GM12874 (cell line): ENCODE measurements around the gene CACNA2D3.

Source experiments
- TF ChIP-seq, protein P1 (sequence below): IDR thresholded peaks from 2 replicates; pipeline ENCODE4 v1.5.1; 2011; ENCODE audit warnings: low read depth, mild to moderate bottlenecking, control low read depth, low read length, moderate library complexity; ENCODE audit not compliant: insufficient read depth

Gene CACNA2D3

DNA sequence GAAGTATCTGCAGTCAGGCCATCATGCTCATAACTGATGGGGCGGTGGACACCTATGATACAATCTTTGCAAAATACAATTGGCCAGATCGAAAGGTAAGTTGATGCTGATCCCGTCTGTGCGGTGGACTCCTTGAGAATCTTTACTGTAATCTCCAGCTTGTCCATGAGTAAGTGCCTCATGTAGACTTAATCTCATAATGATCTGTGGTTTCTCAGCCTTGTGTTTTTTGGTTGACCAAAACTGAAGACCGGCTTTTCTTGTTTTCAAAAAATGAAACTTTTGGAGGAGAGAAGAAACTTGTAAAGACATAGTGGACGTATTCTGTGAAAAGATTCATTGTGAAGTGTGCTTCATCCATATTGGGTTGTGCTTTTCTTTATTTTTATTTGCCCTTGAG is 519.8 kb downstream of the CACNA2D3 start:
- TF ChIP-seq, protein P1, sequence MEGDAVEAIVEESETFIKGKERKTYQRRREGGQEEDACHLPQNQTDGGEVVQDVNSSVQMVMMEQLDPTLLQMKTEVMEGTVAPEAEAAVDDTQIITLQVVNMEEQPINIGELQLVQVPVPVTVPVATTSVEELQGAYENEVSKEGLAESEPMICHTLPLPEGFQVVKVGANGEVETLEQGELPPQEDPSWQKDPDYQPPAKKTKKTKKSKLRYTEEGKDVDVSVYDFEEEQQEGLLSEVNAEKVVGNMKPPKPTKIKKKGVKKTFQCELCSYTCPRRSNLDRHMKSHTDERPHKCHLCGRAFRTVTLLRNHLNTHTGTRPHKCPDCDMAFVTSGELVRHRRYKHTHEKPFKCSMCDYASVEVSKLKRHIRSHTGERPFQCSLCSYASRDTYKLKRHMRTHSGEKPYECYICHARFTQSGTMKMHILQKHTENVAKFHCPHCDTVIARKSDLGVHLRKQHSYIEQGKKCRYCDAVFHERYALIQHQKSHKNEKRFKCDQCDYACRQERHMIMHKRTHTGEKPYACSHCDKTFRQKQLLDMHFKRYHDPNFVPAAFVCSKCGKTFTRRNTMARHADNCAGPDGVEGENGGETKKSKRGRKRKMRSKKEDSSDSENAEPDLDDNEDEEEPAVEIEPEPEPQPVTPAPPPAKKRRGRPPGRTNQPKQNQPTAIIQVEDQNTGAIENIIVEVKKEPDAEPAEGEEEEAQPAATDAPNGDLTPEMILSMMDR, result no peak

DNA sequence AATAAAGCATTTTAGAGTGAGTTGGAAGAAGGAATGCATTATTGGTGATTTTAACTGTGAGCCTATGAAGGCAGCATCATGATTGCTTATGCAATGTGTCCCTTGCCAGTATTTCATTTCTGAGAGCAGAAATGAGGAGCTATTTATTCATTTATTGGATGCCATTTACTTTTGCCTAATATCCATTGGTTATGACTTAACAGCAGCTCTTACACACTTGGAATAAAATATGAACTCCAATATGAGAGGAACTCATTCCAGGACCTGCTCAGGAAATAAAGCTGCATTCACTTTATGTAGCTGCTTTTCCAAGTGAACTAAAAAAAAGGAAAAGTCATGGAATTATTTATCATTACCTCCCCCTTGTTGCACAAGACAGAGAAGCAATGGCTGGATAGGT is 525.4 kb downstream of the CACNA2D3 start:
- TF ChIP-seq, protein P1, result no peak

DNA sequence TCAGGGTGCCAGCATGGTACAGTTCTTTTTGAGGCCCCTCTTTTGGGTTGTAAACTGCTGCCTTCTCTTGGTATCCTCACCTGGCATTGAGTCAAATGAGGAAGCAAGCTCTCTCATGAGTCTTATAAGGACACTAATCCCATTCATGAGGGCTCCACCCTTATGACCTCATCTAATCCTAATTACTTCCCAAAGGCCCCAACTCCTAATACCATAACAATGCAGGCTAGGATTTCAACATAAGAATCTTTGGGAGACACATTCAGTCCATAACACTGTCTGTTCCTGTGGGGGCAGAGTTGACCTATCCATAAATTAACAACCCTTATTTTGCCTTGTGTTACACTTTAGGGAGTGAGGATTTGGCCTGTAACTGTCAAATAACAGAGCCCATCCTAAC is 527.2 kb downstream of the CACNA2D3 start:
- TF ChIP-seq, protein P1, result no peak

DNA sequence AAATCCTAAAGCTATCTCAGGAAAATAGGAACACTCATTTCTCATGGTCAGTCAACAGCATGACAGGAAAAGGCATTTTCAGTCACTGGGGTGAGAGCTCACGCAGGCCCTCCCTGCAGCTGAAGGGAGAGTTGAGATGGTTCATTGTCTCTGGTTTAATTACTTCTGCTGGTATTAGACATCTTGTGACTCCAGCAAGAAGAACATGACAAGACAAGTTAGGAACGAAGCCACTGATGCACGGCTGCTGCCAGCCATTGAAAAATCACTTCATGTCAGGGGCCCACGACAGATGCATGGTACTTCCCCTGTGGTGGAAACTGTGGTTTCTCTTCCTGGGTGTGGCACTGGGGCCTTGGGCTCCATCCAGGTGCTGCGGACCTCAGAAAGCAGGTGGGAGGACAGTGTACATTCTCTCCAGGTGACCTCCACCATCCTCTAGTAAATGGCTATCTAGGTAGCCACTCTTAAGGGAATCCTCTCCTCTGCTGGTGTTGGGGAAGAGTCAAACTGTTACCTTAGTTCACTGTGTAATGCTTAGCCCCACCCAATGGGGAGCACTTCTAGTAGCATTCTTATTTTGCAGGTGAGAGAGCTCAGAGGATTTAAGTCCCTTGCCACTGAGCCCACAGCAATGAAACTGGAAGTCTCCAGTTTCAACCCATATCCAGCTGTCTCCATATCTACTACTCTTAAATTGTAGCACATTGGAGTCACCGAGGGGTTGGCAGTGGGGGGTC is 531.3 kb downstream of the CACNA2D3 start:
- TF ChIP-seq, protein P1, result no peak

DNA sequence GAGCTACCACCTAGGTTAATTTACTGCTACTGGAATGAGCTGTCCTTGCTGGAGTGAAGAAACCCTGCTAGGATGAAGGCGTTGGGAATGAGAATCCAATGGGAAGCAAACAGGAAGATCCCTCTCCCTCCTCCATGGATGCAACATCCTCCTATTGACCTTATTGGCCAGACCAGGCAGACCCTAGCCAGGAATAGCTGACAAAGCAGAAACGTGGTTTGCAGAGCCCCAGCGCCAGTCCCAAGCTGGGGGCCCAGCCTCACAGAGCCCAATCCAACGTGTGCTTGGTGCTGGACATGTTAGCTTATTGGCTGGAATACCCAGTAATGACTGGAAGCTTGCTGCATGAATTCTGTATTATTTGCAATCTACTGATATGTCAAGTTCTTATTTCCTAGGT is 532.4 kb downstream of the CACNA2D3 start:
- TF ChIP-seq, protein P1, result no peak

DNA sequence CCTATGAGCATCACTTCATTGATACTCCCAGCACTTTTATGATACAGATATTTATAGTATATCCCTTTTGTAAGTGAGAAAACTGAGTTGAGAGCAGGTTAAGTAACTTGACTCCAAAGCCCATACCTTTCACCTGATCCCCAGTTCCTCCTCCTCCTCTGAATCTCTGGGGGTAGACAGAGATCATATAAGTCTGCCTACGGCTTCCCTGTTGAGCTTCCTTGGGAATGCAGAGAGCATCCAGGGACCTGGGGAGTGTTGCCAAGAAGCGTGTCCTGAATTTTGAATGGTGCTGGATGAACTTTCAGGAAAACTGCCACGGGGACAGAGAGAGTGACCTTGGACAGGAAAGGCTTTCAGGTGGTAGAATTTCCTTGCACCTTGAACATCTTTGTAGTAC is 537.0 kb downstream of the CACNA2D3 start:
- TF ChIP-seq, protein P1, result no peak

DNA sequence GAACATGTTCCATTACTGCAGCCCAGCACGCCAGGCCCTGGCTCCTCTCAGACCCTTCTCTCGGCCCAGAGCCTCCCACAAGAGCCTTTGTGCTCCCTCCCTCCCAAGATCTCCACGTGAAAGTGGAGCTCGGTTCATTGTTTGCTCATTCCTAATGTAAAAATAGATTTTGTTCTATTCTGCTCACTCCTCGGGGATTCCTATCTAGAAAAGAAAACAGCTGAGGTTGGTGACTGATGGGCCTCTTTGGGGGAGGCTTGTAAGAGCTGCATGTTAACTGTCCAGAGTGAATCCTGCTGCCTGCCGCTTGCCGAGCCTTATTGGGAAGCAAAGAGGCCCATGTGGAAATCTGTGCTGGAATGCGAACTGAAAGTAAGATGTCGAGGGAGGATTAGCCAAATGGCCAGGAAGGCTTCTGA is 538.4 kb downstream of the CACNA2D3 start:
- TF ChIP-seq, protein P1, result no peak
